OCI-LY1 (cell line): Measurements from ENCODE around the gene VIPAS39.

Experiments
- H2AFZ ChIP-seq: fragments of 200-600 bp; sonication (generic), shearing (Covaris generic); 2 replicates; pipeline ENCODE4 v1.6.0; 2014; ENCODE audit warnings: antibody characterized with exemption, mild to moderate bottlenecking, low read length
- H3F3A ChIP-seq: fragments of 200-600 bp; sonication (generic), shearing (Covaris generic); 2 replicates; pipeline ENCODE4 v1.6.0; 2014; ENCODE audit warnings: mild to moderate bottlenecking, antibody characterized with exemption, low read length, moderate library complexity; ENCODE audit not compliant: insufficient read depth
- H3K27ac ChIP-seq: fragments of 200-600 bp; sonication (generic); 2 replicates; pipeline ENCODE4 v1.5.1; 2014; ENCODE audit warnings: low read length, mixed run types, mild to moderate bottlenecking, low read depth; ENCODE audit not compliant: poor library complexity, severe bottlenecking
- H3K27me3 ChIP-seq: fragments of 200-600 bp; sonication (generic); 2 replicates; pipeline ENCODE4 v1.6.0; 2014; ENCODE audit warnings: antibody characterized with exemption, mild to moderate bottlenecking, low read length, moderate library complexity; ENCODE audit not compliant: insufficient read depth
- H3K36me3 ChIP-seq: fragments of 200-600 bp; sonication (generic); 2 replicates; pipeline ENCODE4 v1.6.1; 2014; ENCODE audit warnings: mild to moderate bottlenecking, antibody characterized with exemption, low read length, moderate library complexity, mixed read lengths; ENCODE audit not compliant: insufficient read depth
- H3K4me1 ChIP-seq: fragments of 200-600 bp; sonication (generic); 2 replicates; pipeline ENCODE4 v1.5.1; 2014; ENCODE audit warnings: mild to moderate bottlenecking, low read length, moderate library complexity; ENCODE audit not compliant: insufficient read depth, severe bottlenecking
- H3K4me2 ChIP-seq: fragments of 200-600 bp; sonication (generic), shearing (Covaris generic); 2 replicates; pipeline ENCODE4 v1.6.1; 2014; ENCODE audit warnings: low read length
- H3K4me3 ChIP-seq: fragments of 200-600 bp; sonication (generic); 2 replicates; pipeline ENCODE4 v1.5.1; 2014; ENCODE audit warnings: low read length, low read depth, mild to moderate bottlenecking, mixed read lengths; ENCODE audit not compliant: poor library complexity, severe bottlenecking
- H3K79me2 ChIP-seq: fragments of 200-600 bp; shearing (Covaris generic); 2 replicates; pipeline ENCODE4 v1.6.1; 2016; ENCODE audit warnings: mixed run types, low read length, mixed read lengths; ENCODE audit not compliant: insufficient read depth
- H3K9ac ChIP-seq: fragments of 200-600 bp; sonication (generic), shearing (Covaris generic); 2 replicates; pipeline ENCODE4 v1.6.1; 2014; ENCODE audit warnings: mild to moderate bottlenecking, low read length, mixed read lengths
- H3K9me2 ChIP-seq: fragments of 200-600 bp; sonication (generic), shearing (Covaris generic); 2 replicates; pipeline ENCODE4 v1.6.1; 2014; ENCODE audit warnings: low read depth, mild to moderate bottlenecking, low read length, mixed read lengths
- H3K9me3 ChIP-seq: fragments of 200-600 bp; shearing (Covaris generic); 2 replicates; pipeline ENCODE4 v1.6.1; 2014; ENCODE audit warnings: low read length, mixed read lengths
- H4K20me1 ChIP-seq: fragments of 200-600 bp; sonication (generic), shearing (Covaris generic); 2 replicates; pipeline ENCODE4 v1.6.0; 2016; ENCODE audit warnings: mild to moderate bottlenecking, low read length; ENCODE audit not compliant: insufficient read depth
- EZH2 ChIP-seq: fragments of 200-600 bp; sonication (generic), shearing (Covaris generic); IDR thresholded peaks from 2 replicates; pipeline ENCODE4 v1.8.0; 2017; ENCODE audit warnings: borderline replicate concordance, mixed run types, mild to moderate bottlenecking, antibody characterized with exemption, low read length, moderate library complexity, mixed read lengths
- TF ChIP-seq, protein P1 (sequence below): fragments of 200-600 bp; sonication (generic), shearing (Covaris generic); IDR thresholded peaks from 2 replicates; pipeline ENCODE4 v1.5.1; 2017; ENCODE audit warnings: mild to moderate bottlenecking, antibody characterized with exemption, low read length, moderate library complexity, mixed read lengths

VIPAS39 gene

GRCh38 chr14:77489041-77489440 is 31.6 kb upstream of the VIPAS39 start:
- Histone ChIP-seq H3F3A (no peaks in the 10 kb centered on the region), H2AFZ (no peak overlapping the region), H3K27ac (no peak overlapping the region), H3K36me3 (no peaks in the 10 kb centered on the region), H3K79me2 (no peaks in the 10 kb centered on the region), H4K20me1 (no peaks in the 10 kb centered on the region), H3K4me2 (no peak overlapping the region), H3K9me3 (no peaks in the 10 kb centered on the region), H3K4me1 (no peaks in the 10 kb centered on the region), H3K27me3 (no peaks in the 10 kb centered on the region), H3K9me2 (no peaks in the 10 kb centered on the region), H3K9ac (no peak overlapping the region), H3K4me3 (no peak overlapping the region)
- TF ChIP-seq, protein P1, sequence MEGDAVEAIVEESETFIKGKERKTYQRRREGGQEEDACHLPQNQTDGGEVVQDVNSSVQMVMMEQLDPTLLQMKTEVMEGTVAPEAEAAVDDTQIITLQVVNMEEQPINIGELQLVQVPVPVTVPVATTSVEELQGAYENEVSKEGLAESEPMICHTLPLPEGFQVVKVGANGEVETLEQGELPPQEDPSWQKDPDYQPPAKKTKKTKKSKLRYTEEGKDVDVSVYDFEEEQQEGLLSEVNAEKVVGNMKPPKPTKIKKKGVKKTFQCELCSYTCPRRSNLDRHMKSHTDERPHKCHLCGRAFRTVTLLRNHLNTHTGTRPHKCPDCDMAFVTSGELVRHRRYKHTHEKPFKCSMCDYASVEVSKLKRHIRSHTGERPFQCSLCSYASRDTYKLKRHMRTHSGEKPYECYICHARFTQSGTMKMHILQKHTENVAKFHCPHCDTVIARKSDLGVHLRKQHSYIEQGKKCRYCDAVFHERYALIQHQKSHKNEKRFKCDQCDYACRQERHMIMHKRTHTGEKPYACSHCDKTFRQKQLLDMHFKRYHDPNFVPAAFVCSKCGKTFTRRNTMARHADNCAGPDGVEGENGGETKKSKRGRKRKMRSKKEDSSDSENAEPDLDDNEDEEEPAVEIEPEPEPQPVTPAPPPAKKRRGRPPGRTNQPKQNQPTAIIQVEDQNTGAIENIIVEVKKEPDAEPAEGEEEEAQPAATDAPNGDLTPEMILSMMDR, result no peak
- TF ChIP-seq EZH2, result no peak

- H2AFZ ChIP-seq, result no peak overlapping the region
- no peaks in the 10 kb centered on the region for H3K9me3 ChIP-seq
- no peaks in the 10 kb centered on the region for H3K27me3 ChIP-seq
- H3K9ac ChIP-seq, result no peak overlapping the region
- H4K20me1 ChIP-seq, result no peaks in the 10 kb centered on the region
- H3K79me2 ChIP-seq, result no peaks in the 10 kb centered on the region
- no peak overlapping the region for H3K4me3 ChIP-seq
- no peaks in the 10 kb centered on the region for H3K4me1 ChIP-seq
- H3K27ac ChIP-seq, result no peak overlapping the region
- H3K36me3 ChIP-seq, result no peaks in the 10 kb centered on the region
- no peaks in the 10 kb centered on the region for H3K9me2 ChIP-seq
- TF ChIP-seq, protein P1, result no peak
- TF ChIP-seq EZH2, result no peak
- H3F3A ChIP-seq, result no peaks in the 10 kb centered on the region
- no peak overlapping the region for H3K4me2 ChIP-seq
These were observed 31.2 kb upstream of the VIPAS39 start for GRCh38 chr14:77488558-77488957.

GRCh38 chr14:77485901-77486678 is 28.7 kb upstream of the VIPAS39 start:
- TF ChIP-seq EZH2, result no peak
- TF ChIP-seq, protein P1, result no peak
- Histone ChIP-seq H3K27ac (no peak overlapping the region), H3K79me2 (no peaks in the 10 kb centered on the region), H3K4me1 (no peaks in the 10 kb centered on the region), H2AFZ (no peak overlapping the region), H3F3A (no peaks in the 10 kb centered on the region), H3K9me2 (no peaks in the 10 kb centered on the region), H3K9ac (no peak overlapping the region), H4K20me1 (no peaks in the 10 kb centered on the region), H3K36me3 (no peaks in the 10 kb centered on the region), H3K4me2 (no peak overlapping the region), H3K9me3 (no peaks in the 10 kb centered on the region), H3K27me3 (no peaks in the 10 kb centered on the region), H3K4me3 (no peak overlapping the region)
